Uterus (tissue), 2 donors: Measurements from ENCODE around the gene NRXN3.

Source experiments
- POLR2A ChIP-seq, 2 donors: fragments of 450-650 bp; IDR thresholded peaks; one replicate each; pipeline ENCODE4 v1.6.1; 2016; ENCODE audit warnings: antibody characterized with exemption in 2 of 2, mild to moderate bottlenecking in 1 of 2, moderate library complexity in 1 of 2
- TF ChIP-seq, protein P1 (sequence below), 4 experiments: fragments of 200-600 bp in 2 of 4; fragments of 450-650 bp in 2 of 4; sonication (generic) in 2 of 4; IDR thresholded peaks; one replicate each; pipeline ENCODE4 v1.5.1; 2016 to 2019; ENCODE audit warnings: antibody characterized with exemption in 4 of 4, mild to moderate bottlenecking in 2 of 4, moderate library complexity in 1 of 4

DNA sequence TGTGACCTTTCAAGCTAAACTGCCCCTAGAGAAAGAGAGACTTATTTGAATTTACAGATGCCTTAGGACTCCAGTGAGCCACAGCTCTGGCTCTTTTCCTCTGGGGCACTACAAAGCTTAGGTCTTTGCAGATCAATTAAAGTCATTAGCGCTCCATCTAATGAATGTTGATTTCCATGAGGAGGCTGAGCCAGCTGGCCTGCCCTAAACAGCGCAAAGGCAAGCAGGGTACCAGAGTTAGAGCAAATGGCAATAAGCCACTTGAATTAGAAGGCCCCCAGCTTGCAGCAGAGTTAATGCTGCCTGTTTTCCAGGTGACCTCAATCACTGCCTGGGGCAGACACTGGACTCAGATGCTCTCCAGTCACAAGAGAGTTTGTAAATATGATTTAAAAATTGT is 1345.8 kb downstream of the NRXN3 start:
- TF ChIP-seq POLR2A (IDR thresholded peaks at IDR 0.05), result no peak
- TF ChIP-seq, protein P1, sequence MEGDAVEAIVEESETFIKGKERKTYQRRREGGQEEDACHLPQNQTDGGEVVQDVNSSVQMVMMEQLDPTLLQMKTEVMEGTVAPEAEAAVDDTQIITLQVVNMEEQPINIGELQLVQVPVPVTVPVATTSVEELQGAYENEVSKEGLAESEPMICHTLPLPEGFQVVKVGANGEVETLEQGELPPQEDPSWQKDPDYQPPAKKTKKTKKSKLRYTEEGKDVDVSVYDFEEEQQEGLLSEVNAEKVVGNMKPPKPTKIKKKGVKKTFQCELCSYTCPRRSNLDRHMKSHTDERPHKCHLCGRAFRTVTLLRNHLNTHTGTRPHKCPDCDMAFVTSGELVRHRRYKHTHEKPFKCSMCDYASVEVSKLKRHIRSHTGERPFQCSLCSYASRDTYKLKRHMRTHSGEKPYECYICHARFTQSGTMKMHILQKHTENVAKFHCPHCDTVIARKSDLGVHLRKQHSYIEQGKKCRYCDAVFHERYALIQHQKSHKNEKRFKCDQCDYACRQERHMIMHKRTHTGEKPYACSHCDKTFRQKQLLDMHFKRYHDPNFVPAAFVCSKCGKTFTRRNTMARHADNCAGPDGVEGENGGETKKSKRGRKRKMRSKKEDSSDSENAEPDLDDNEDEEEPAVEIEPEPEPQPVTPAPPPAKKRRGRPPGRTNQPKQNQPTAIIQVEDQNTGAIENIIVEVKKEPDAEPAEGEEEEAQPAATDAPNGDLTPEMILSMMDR (IDR thresholded peaks at IDR 0.05), result no peak
